PC-3 (cell line): ENCODE results near the gene KRTAP10-4. TPM values are rescaled to one million over a fixed set of nuclear protein-coding genes. Genes with fewer than 3 reads are reported as not detected.
"Not testable (repeated sequence)": the region's sequence is repeated elsewhere in the genome, so short reads cannot be mapped to it uniquely, and the experiment has no call there.

Experiments used
- ATAC-seq: fragments of 200-7000 bp; cut with Tn5 transposase; 2 replicates; pipeline ENCODE4 v1.9.1; 2020; ENCODE audit warnings: mild to moderate bottlenecking, moderate library complexity
- BruUV-seq: library from RNA; stranded (reverse); fragments of 400-500 nt; replicated peaks from 2 replicates; lab custom pipeline; 2021; lab: Mats Ljungman, UMichigan
- CTCF ChIA-PET: fragments of 300-600 bp; sonication (Branson Sonifier 250); formaldehyde crosslinking; loops from one replicate; lab custom pipeline; 2022; ENCODE audit warnings: antibody characterized with exemption; lab: Charles Lee
- POLR2A ChIA-PET: fragments of 300-600 bp; sonication (Branson Sonifier 250); formaldehyde crosslinking; loops from one replicate; lab custom pipeline; 2022; ENCODE audit warnings: antibody characterized with exemption; ENCODE audit not compliant: unreplicated experiment; lab: Charles Lee
- DNase-seq: peaks from one replicate; pipeline ENCODE4 v3.0.0-alpha.2; 2015
- H2AFZ ChIP-seq: fragments of 300-600 bp; sonication (generic); 2 replicates; pipeline ENCODE4 v1.6.0; 2016; ENCODE audit warnings: antibody characterized with exemption, low read length
- H3F3A ChIP-seq: fragments of 300-600 bp; sonication (generic); one replicate; pipeline ENCODE4 v1.6.0; 2017; ENCODE audit warnings: antibody characterized with exemption, low read length, control low read depth, mild to moderate bottlenecking; ENCODE audit not compliant: unreplicated experiment
- H3K27ac ChIP-seq: fragments of 300-600 bp; sonication (generic); 2 replicates; pipeline ENCODE4 v1.5.1; 2016; ENCODE audit warnings: mild to moderate bottlenecking, low read length
- H3K27me3 ChIP-seq: fragments of 300-600 bp; sonication (generic); 2 replicates; pipeline ENCODE4 v1.6.1; 2016; ENCODE audit warnings: low read length, mixed read lengths
- H3K36me3 ChIP-seq: fragments of 300-600 bp; sonication (generic); 2 replicates; pipeline ENCODE4 v1.6.1; 2016; ENCODE audit warnings: low read depth, mixed run types, low read length, mixed read lengths
- H3K4me1 ChIP-seq: fragments of 300-600 bp; sonication (generic); 2 replicates; pipeline ENCODE4 v1.5.1; 2016; ENCODE audit warnings: low read length; ENCODE audit not compliant: insufficient read depth
- H3K4me2 ChIP-seq: fragments of 300-600 bp; sonication (generic); 2 replicates; pipeline ENCODE4 v1.6.0; 2016; ENCODE audit warnings: low read length
- H3K4me3 ChIP-seq: fragments of 300-600 bp; sonication (generic); 2 replicates; pipeline ENCODE4 v1.5.1; 2016; ENCODE audit warnings: mild to moderate bottlenecking, low read length, mixed read lengths
- H3K79me2 ChIP-seq: fragments of 300-600 bp; sonication (generic); 2 replicates; pipeline ENCODE4 v1.6.1; 2017; ENCODE audit warnings: low read length, mixed read lengths
- H3K9ac ChIP-seq: fragments of 300-600 bp; sonication (generic); 2 replicates; pipeline ENCODE4 v1.6.0; 2016; ENCODE audit warnings: mild to moderate bottlenecking, low read length
- H3K9me2 ChIP-seq: fragments of 300-600 bp; sonication (generic); replicated peaks from 2 replicates; pipeline ENCODE4 v1.6.1; 2016; ENCODE audit warnings: mixed run types, low read length, mixed read lengths
- H3K9me3 ChIP-seq: fragments of 300-600 bp; sonication (generic); 2 replicates; pipeline ENCODE4 v1.6.1; 2016; ENCODE audit warnings: low read length, mixed read lengths
- H4K20me1 ChIP-seq: fragments of 300-600 bp; sonication (generic); 2 replicates; pipeline ENCODE4 v1.6.1; 2016; ENCODE audit warnings: low read length, mixed read lengths
- EZH2 ChIP-seq: fragments of 300-600 bp; sonication (generic); IDR thresholded peaks from one replicate; pipeline ENCODE4 v1.6.1; 2017; ENCODE audit warnings: antibody characterized with exemption, mild to moderate bottlenecking, low read length; ENCODE audit not compliant: unreplicated experiment
- EZH2phosphoT487 ChIP-seq: fragments of 300-600 bp; sonication (generic); IDR thresholded peaks from 2 replicates; pipeline ENCODE4 v1.6.1; 2018; ENCODE audit warnings: mild to moderate bottlenecking, antibody characterized with exemption, low read length, borderline replicate concordance
- intact Hi-C: fragments of 100-400 bp; cut with micrococcal nuclease; formaldehyde crosslinking; loops from 2 replicates; pipeline ENCODE4 v1.9.0; 2023
- total RNA-seq: library from RNA; depleted of rRNA; stranded (reverse); fragments of >200 nt; gene quantifications from 2 replicates; pipeline ENCODE4 v1.2.3, GENCODE V29; 2014
- TF ChIP-seq, protein P1 (sequence below): fragments of 300-600 bp; sonication (generic); conservative IDR thresholded peaks from 2 replicates; pipeline ENCODE4 v1.5.1; 2017; ENCODE audit warnings: antibody characterized with exemption, low read depth, mild to moderate bottlenecking, low read length

The KRTAP10-4 gene
- total RNA-seq, 1 experiment from 2014 or later, result not detected

DNA sequence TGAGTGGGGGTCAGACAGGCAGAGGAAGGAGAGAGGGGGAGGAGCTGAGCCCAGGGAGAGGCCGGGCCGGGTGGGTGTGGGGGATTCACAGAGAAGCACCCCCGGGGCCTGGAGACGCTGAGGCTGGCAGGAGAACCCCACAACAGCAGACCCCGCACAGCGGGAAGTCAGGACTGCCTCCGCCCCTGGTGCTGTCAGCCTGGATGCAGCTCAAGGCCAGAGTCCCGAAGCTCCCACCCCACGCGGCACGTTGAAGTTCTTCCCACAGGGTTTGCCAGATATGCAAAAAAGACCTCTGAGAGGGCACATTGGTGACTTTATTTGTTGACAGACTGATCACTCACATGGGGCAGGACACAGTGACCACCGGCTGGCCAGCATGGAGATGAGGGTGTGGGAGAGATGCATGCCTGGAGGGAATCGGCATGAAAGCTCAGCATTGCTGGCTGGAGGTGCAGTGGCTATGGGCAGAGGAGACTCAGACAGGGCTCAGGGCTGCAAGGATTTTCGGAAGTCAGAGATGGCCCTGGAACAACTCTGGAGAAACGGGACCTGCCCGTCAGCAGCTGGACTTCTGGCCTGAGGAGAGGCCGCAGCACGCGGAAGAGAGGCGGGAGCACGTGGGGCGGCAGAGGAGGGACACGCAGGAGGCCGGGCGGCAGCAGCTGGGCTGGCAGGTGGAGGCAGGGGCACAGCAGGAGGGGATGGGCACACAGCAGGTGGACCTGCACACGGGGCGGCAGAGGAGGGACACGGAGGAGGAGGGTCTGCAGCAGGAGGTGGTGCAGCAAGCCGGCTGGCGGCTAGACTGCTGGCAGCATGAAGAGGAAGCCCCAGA lies 15.8 kb upstream of the KRTAP10-4 start:
- Histone ChIP-seq H3K27me3 (no peaks in the 10 kb centered on the region), H3K79me2 (no peaks in the 10 kb centered on the region), H3K4me3 (no peak overlapping the region), H4K20me1 (no peaks in the 10 kb centered on the region), H3K27ac (no peak overlapping the region), H3K9me2 (no peaks in the 10 kb centered on the region), H3K4me2 (no peak overlapping the region), H2AFZ (no peak overlapping the region), H3K36me3 (no peaks in the 10 kb centered on the region), H3K4me1 (no peaks in the 10 kb centered on the region), H3K9ac (no peak overlapping the region), H3K9me3 (no peaks in the 10 kb centered on the region), H3F3A (no peaks in the 10 kb centered on the region)
- intact Hi-C loops, result no loop called here
- POLR2A ChIA-PET, result no interaction called here
- DNase-seq, result no peak
- ATAC-seq, result no peak
- CTCF ChIA-PET, result no interaction called here
- TF ChIP-seq EZH2, result no peak
- TF ChIP-seq, protein P1, sequence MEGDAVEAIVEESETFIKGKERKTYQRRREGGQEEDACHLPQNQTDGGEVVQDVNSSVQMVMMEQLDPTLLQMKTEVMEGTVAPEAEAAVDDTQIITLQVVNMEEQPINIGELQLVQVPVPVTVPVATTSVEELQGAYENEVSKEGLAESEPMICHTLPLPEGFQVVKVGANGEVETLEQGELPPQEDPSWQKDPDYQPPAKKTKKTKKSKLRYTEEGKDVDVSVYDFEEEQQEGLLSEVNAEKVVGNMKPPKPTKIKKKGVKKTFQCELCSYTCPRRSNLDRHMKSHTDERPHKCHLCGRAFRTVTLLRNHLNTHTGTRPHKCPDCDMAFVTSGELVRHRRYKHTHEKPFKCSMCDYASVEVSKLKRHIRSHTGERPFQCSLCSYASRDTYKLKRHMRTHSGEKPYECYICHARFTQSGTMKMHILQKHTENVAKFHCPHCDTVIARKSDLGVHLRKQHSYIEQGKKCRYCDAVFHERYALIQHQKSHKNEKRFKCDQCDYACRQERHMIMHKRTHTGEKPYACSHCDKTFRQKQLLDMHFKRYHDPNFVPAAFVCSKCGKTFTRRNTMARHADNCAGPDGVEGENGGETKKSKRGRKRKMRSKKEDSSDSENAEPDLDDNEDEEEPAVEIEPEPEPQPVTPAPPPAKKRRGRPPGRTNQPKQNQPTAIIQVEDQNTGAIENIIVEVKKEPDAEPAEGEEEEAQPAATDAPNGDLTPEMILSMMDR, result no peak
- TF ChIP-seq EZH2phosphoT487, result no peak
- BruUV-seq, result no TSS peak

DNA sequence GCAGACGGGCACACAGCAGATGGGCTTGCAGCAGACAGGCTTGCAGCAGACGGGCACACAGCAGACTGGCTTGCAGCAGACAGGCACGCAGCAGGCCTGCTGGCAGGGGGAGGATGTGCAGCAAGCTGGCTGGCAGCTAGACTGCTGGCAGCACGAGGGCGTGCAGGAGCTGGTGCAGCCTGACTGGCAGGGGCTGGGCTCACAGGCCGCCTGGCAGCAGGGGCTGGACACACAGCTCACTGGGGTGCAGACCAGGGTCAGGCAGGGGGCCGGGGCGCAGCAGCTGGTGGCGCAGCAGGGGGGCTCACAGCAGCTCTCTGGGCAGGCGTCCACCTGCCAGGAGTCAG lies 15.2 kb upstream of the KRTAP10-4 start:
- H3K9me3 ChIP-seq, H3K79me2 ChIP-seq, H3K4me2 ChIP-seq, H3K9ac ChIP-seq, H3K27me3 ChIP-seq, POLR2A ChIA-PET, H4K20me1 ChIP-seq, H3K4me1 ChIP-seq, H3K9me2 ChIP-seq, DNase-seq, H2AFZ ChIP-seq, H3K4me3 ChIP-seq, H3K27ac ChIP-seq, BruUV-seq, intact Hi-C loops, ATAC-seq, H3K36me3 ChIP-seq, CTCF ChIA-PET, H3F3A ChIP-seq: not testable (repeated sequence)

DNA sequence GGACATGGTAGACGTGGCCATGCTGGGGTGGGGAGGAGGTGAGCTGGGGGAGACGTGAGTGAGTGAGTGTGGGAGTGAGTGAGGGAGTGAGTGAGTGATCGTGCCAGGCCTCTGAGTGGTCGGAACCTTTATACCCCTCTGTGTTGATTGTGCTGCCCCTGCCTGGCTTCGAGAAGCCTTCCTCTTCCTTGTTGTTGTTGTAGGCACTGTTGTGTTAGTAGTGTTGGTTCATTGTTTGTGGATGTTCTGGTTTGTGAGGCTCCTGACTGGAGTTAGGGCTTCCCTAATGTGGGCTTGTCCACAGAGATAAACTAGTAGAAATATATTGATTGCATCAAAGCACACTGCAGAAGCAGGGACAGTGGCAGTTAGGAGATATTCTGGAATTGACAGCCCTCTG lies 14.8 kb upstream of the KRTAP10-4 start, which contains the start of gene KRTAP10-3:
TSS of gene KRTAP10-3 (minus strand) at position 101 of the 400 bp plus-strand sequence. CDS start at position 21, 80 bp downstream.
- Histone ChIP-seq H3K79me2 (no peaks in the 10 kb centered on the region), H3K4me3 (no peak within 1 kb of the TSS), H4K20me1 (no peaks in the 10 kb centered on the region), H3K9me2 (no peaks in the 10 kb centered on the region), H3K27me3 (no peaks in the 10 kb centered on the region), H3K9me3 (no peaks in the 10 kb centered on the region), H3K4me2 (no peak within 1 kb of the TSS), H2AFZ (no peak within 1 kb of the TSS), H3K36me3 (no peaks in the 10 kb centered on the region), H3K27ac (no peak within 1 kb of the TSS), H3K4me1 (no peaks in the 10 kb centered on the region), H3K9ac (no peak within 1 kb of the TSS), H3F3A (no peaks in the 10 kb centered on the region)
- intact Hi-C loops, result no loop called here
- no TSS peak for BruUV-seq
- CTCF ChIA-PET, result no interaction called here
- DNase-seq (no peak), ATAC-seq (no peak)
- TF ChIP-seq EZH2phosphoT487 (no peak), EZH2 (no peak)
- TF ChIP-seq, protein P1, result no peak
- POLR2A ChIA-PET, result no interaction called here
